MM.1S (cell line): Measurements from ENCODE around the gene DYNC1H1.

ENCODE experiments used
- DNase-seq: peaks from one replicate; pipeline ENCODE4 v3.0.0-alpha.2; 2015
- H2AFZ ChIP-seq: fragments of 300-600 bp; sonication (generic); 2 replicates; pipeline ENCODE4 v1.6.0; 2016; ENCODE audit warnings: antibody characterized with exemption, low read length
- H3F3A ChIP-seq: fragments of 300-600 bp; sonication (generic); 2 replicates; pipeline ENCODE4 v1.6.1; 2016; ENCODE audit warnings: mild to moderate bottlenecking, antibody characterized with exemption, low read length, moderate library complexity, mixed read lengths; ENCODE audit not compliant: insufficient read depth
- H3K27ac ChIP-seq: fragments of 300-600 bp; sonication (generic); 2 replicates; pipeline ENCODE4 v1.5.1; 2016; ENCODE audit warnings: mild to moderate bottlenecking, low read length
- H3K27me3 ChIP-seq: fragments of 300-600 bp; sonication (generic); replicated peaks from 2 replicates; pipeline ENCODE4 v1.6.0; 2016; ENCODE audit warnings: low read length; ENCODE audit not compliant: insufficient read depth
- H3K36me3 ChIP-seq: fragments of 300-600 bp; sonication (generic); replicated peaks from 2 replicates; pipeline ENCODE4 v1.6.1; 2016; ENCODE audit warnings: mild to moderate bottlenecking, low read length, mixed read lengths; ENCODE audit not compliant: insufficient read depth
- H3K4me1 ChIP-seq: fragments of 300-600 bp; sonication (generic); 2 replicates; pipeline ENCODE4 v1.6.1; 2016; ENCODE audit warnings: low read length, mixed read lengths
- H3K4me2 ChIP-seq: fragments of 300-600 bp; sonication (generic); 2 replicates; pipeline ENCODE4 v1.6.0; 2016; ENCODE audit warnings: low read depth, low read length
- H3K4me3 ChIP-seq: fragments of 300-600 bp; sonication (generic); 2 replicates; pipeline ENCODE4 v1.5.1; 2016; ENCODE audit warnings: low read length, mixed read lengths
- H3K79me2 ChIP-seq: fragments of 300-600 bp; sonication (generic); 2 replicates; pipeline ENCODE4 v1.6.1; 2016; ENCODE audit warnings: mixed run types, low read length, mixed read lengths
- H3K9ac ChIP-seq: fragments of 300-600 bp; sonication (generic); 2 replicates; pipeline ENCODE4 v1.6.1; 2016; ENCODE audit warnings: low read length, mixed read lengths
- H3K9me2 ChIP-seq: fragments of 300-600 bp; sonication (generic); replicated peaks from 2 replicates; pipeline ENCODE4 v1.6.1; 2016; ENCODE audit warnings: mild to moderate bottlenecking, low read length, mixed read lengths; ENCODE audit not compliant: insufficient read depth
- H3K9me3 ChIP-seq: fragments of 300-600 bp; sonication (generic); replicated peaks from 2 replicates; pipeline ENCODE4 v1.6.1; 2016; ENCODE audit warnings: mild to moderate bottlenecking, low read length, mixed read lengths; ENCODE audit not compliant: insufficient read depth
- H4K20me1 ChIP-seq: fragments of 300-600 bp; sonication (generic); 2 replicates; pipeline ENCODE4 v1.6.1; 2016; ENCODE audit warnings: mild to moderate bottlenecking, low read length, moderate library complexity, mixed read lengths; ENCODE audit not compliant: insufficient read depth
- EZH2 ChIP-seq: fragments of 300-600 bp; sonication (generic); optimal IDR thresholded peaks from 2 replicates; pipeline ENCODE3; 2017; ENCODE audit warnings: low read depth, mild to moderate bottlenecking, antibody characterized with exemption, low read length, mixed read lengths
- EZH2phosphoT487 ChIP-seq: fragments of 300-600 bp; sonication (generic); IDR thresholded peaks from 2 replicates; pipeline ENCODE4 v1.6.1; 2018; ENCODE audit warnings: antibody characterized with exemption, low read length
- TF ChIP-seq, protein P1 (sequence below): fragments of 300-600 bp; sonication (generic); IDR thresholded peaks from 2 replicates; pipeline ENCODE4 v1.5.1; 2016; ENCODE audit warnings: antibody characterized with exemption, low read length, mixed read lengths

Gene DYNC1H1

DNA sequence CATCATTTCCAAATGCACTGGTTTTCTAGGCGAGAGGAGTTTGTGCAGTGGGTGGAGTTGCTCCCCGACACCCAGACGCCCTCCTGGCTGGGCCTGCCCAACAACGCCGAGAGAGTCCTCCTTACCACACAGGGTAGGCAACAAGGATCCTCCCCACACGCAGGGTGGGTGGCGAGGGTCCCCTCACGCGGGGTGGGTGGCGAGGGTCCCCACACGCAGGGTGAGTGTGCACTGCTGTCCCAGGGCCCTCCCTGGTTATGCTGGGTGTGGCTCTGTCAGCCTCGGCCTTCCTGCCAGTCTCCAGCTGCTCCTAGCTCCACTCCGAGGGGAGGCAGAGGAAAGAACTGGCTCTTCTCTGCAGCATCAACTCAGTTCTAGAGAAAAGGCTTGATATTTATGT is 80.2 kb downstream of the DYNC1H1 start:
- H4K20me1 ChIP-seq, result no peaks in the 10 kb centered on the region
- no peaks in the 10 kb centered on the region for H3K79me2 ChIP-seq
- no peaks in the 10 kb centered on the region for H3F3A ChIP-seq
- TF ChIP-seq EZH2 (no peak), EZH2phosphoT487 (no peak)
- TF ChIP-seq, protein P1, sequence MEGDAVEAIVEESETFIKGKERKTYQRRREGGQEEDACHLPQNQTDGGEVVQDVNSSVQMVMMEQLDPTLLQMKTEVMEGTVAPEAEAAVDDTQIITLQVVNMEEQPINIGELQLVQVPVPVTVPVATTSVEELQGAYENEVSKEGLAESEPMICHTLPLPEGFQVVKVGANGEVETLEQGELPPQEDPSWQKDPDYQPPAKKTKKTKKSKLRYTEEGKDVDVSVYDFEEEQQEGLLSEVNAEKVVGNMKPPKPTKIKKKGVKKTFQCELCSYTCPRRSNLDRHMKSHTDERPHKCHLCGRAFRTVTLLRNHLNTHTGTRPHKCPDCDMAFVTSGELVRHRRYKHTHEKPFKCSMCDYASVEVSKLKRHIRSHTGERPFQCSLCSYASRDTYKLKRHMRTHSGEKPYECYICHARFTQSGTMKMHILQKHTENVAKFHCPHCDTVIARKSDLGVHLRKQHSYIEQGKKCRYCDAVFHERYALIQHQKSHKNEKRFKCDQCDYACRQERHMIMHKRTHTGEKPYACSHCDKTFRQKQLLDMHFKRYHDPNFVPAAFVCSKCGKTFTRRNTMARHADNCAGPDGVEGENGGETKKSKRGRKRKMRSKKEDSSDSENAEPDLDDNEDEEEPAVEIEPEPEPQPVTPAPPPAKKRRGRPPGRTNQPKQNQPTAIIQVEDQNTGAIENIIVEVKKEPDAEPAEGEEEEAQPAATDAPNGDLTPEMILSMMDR, result no peak
- H2AFZ ChIP-seq, result no peak overlapping the region
- no peak overlapping the region for H3K4me2 ChIP-seq
- H3K36me3 ChIP-seq, result no peaks in the 10 kb centered on the region
- no peaks in the 10 kb centered on the region for H3K9me3 ChIP-seq
- H3K27ac ChIP-seq, result no peak overlapping the region
- H3K27me3 ChIP-seq, result no peaks in the 10 kb centered on the region
- H3K9me2 ChIP-seq, result no peaks in the 10 kb centered on the region
- no peak overlapping the region for H3K9ac ChIP-seq
- no peaks in the 10 kb centered on the region for H3K4me1 ChIP-seq
- no peak for DNase-seq
- no peak overlapping the region for H3K4me3 ChIP-seq

GRCh38 chr14:102046337-102047278 is 82.2 kb downstream of the DYNC1H1 start:
- H3K27ac ChIP-seq, result no peak overlapping the region
- DNase-seq, result no peak
- no peak overlapping the region for H3K9ac ChIP-seq
- no peaks in the 10 kb centered on the region for H3K4me1 ChIP-seq
- no peak overlapping the region for H3K4me2 ChIP-seq
- H3K4me3 ChIP-seq, result no peak overlapping the region
- H3K9me2 ChIP-seq, result no peaks in the 10 kb centered on the region
- H3K9me3 ChIP-seq, result no peaks in the 10 kb centered on the region
- no peaks in the 10 kb centered on the region for H4K20me1 ChIP-seq
- H3F3A ChIP-seq, result no peaks in the 10 kb centered on the region
- TF ChIP-seq EZH2phosphoT487 (no peak), EZH2 (no peak)
- TF ChIP-seq, protein P1, result no peak
- no peaks in the 10 kb centered on the region for H3K27me3 ChIP-seq
- no peak overlapping the region for H2AFZ ChIP-seq
- no peaks in the 10 kb centered on the region for H3K36me3 ChIP-seq
- H3K79me2 ChIP-seq, result no peaks in the 10 kb centered on the region

- Histone ChIP-seq H3K4me3 (no peak overlapping the region), H3K4me2 (no peak overlapping the region), H3K4me1 (no peaks in the 10 kb centered on the region), H3K9ac (no peak overlapping the region), H3F3A (no peaks in the 10 kb centered on the region), H3K36me3 (no peaks in the 10 kb centered on the region), H3K9me3 (no peaks in the 10 kb centered on the region), H2AFZ (no peak overlapping the region), H4K20me1 (no peaks in the 10 kb centered on the region), H3K79me2 (no peaks in the 10 kb centered on the region), H3K27ac (no peak overlapping the region), H3K27me3 (no peaks in the 10 kb centered on the region), H3K9me2 (no peaks in the 10 kb centered on the region)
- no peak for DNase-seq
- TF ChIP-seq, protein P1, result no peak
- TF ChIP-seq EZH2phosphoT487 (no peak), EZH2 (no peak)
These were observed 83.6 kb downstream of the DYNC1H1 start for GRCh38 chr14:102047808-102048540.
